Activated T-helper 17 cell treated with anti-CD3 and anti-CD28 coated beads, Interleukin-2, amount 50 U/mL, for 72 hours (primary cell): Measurements from ENCODE around the gene FAM209B. TPM values are rescaled to one million over a fixed set of nuclear protein-coding genes. Genes with fewer than 3 reads are reported as not detected.
"Not testable (repeated sequence)": the region's sequence is repeated elsewhere in the genome, so short reads cannot be mapped to it uniquely, and the experiment has no call there.

Source experiments
- ATAC-seq: fragments of 150-1000 bp; cut with Tn5 transposase; replicated peaks from 2 replicates; pipeline ENCODE4 v1.10.0; 2021; ENCODE audit warnings: mild to moderate bottlenecking, moderate library complexity
- H3K27ac Mint-ChIP-seq: one replicate; pipeline ENCODE4 v1.8.0; 2022; ENCODE audit warnings: mixed read lengths
- H3K27me3 Mint-ChIP-seq: one replicate; pipeline ENCODE4 v1.8.0; 2022; ENCODE audit warnings: mixed read lengths
- H3K36me3 Mint-ChIP-seq: one replicate; pipeline ENCODE4 v1.8.0; 2022; ENCODE audit warnings: low read depth, mild to moderate bottlenecking, mixed read lengths
- H3K4me1 Mint-ChIP-seq: one replicate; pipeline ENCODE4 v1.8.0; 2022; ENCODE audit warnings: mixed read lengths
- H3K4me3 Mint-ChIP-seq: one replicate; pipeline ENCODE4 v1.8.0; 2022; ENCODE audit warnings: mild to moderate bottlenecking, mixed read lengths
- H3K9me3 Mint-ChIP-seq: one replicate; pipeline ENCODE4 v1.8.0; 2022; ENCODE audit warnings: mixed read lengths
- total RNA-seq, 2 donors: library from RNA; stranded (reverse); gene quantifications; one replicate each; pipeline ENCODE4 v1.2.3, GENCODE V29; 2022

FAM209B gene
- total RNA-seq: 1 to 10 TPM in 1 of 2 donors, under 1 TPM in 1; 0.74 to 1.5 TPM

DNA sequence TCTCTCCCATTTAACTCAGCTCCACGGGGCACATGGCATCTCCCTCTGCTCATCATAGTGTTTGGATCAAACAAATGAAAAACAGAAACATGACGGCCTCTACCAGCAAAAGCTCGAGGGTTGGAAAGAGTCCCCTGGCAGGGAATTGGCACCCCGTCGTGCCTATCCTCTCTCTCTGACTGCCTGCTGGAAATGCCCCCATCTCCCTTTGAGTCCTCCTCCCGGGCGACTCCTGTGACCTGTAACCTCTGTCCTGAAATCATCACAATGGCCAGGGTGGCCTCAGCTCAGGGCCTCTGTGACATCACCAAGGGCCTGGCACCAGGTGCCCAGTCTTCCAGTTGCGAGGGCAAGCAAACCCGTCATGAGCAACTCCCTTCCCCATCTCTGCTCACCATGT is at the start of gene FAM209B:
FAM209B (plus strand) TSS at position 301 of the 400 bp plus-strand sequence; CDS start at position 397, 96 bp downstream.
- H3K4me1 Mint-ChIP-seq, H3K27ac Mint-ChIP-seq: not testable (repeated sequence)

GRCh38 chr20:56483970-56484369 is 49.1 kb upstream of the FAM209B start:
- H3K4me1 Mint-ChIP-seq: peaks cover 11% of the 10 kb centered on the region
- peaks cover 100% of the 10 kb centered on the region for H3K36me3 Mint-ChIP-seq
- no peaks in the 10 kb centered on the region for H3K27me3 Mint-ChIP-seq
- no peaks in the 10 kb centered on the region for H3K9me3 Mint-ChIP-seq
- ATAC-seq: no peak
- peak overlapping the region; percentile 67 for H3K27ac Mint-ChIP-seq
- H3K4me3 Mint-ChIP-seq: no peak overlapping the region

More for the DNA sequence above, at the start of gene FAM209B:
- not testable (repeated sequence) for H3K9me3 Mint-ChIP-seq, H3K4me3 Mint-ChIP-seq, H3K27me3 Mint-ChIP-seq, H3K36me3 Mint-ChIP-seq, ATAC-seq

DNA sequence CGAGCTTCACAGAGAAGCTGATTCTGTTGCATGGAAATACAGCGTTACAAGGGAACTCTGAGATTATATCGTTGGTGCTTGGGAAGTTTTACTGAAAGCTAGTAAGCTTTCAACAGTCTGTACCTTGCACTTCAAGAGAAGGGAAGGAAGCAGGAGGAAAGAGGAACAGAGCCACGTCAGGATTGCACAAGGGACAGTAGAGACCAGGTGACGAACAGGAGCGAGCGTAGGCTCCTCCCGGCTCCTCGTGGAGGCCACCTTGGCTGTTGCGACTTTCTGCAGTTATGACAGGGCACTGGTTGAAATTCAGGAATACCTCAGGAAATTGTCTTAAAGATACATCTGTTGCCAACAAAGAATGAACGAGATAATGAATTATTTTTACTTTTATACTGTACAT is 45.8 kb upstream of the FAM209B start:
- Mint-ChIP-seq H3K4me1 (peaks cover 5% of the 10 kb centered on the region), H3K9me3 (no peaks in the 10 kb centered on the region), H3K27me3 (no peaks in the 10 kb centered on the region), H3K36me3 (peaks cover 99% of the 10 kb centered on the region), H3K4me3 (no peak overlapping the region), H3K27ac (no peak overlapping the region)
- no peak for ATAC-seq

DNA sequence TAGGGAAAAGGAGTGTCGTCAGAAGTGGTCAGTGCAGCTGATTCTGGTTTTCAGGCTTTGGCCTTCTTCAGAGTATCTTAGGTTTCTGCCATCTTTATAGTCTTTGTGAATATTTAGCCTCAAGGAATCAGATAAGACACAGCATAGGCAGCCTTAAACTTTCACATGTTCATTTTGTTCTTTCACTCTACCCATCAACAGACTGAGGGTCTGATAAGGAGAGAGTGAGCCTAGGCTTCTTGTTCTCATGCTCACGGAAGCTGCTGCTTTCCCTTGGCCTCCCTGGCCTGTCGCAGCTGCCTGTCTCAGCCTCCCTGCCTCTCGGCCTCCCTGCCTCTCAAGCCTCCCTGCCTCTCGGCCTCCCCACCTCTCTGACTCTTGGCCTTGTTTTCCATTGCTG is 44.5 kb upstream of the FAM209B start:
- no peak for ATAC-seq
- no peaks in the 10 kb centered on the region for H3K9me3 Mint-ChIP-seq

GRCh38 chr20:56501116-56501515 is 31.9 kb upstream of the FAM209B start:
- no peak overlapping the region for H3K4me3 Mint-ChIP-seq
- ATAC-seq: no peak
- H3K4me1 Mint-ChIP-seq: peaks cover 3% of the 10 kb centered on the region
- no peaks in the 10 kb centered on the region for H3K27me3 Mint-ChIP-seq
- peaks cover 34% of the 10 kb centered on the region for H3K36me3 Mint-ChIP-seq
- no peaks in the 10 kb centered on the region for H3K9me3 Mint-ChIP-seq
- no peak overlapping the region for H3K27ac Mint-ChIP-seq

More for the DNA sequence above, 44.5 kb upstream of the FAM209B start:
- Mint-ChIP-seq H3K4me1 (peaks cover 5% of the 10 kb centered on the region), H3K4me3 (no peak overlapping the region), H3K27ac (no peak overlapping the region), H3K36me3 (peaks cover 99% of the 10 kb centered on the region), H3K27me3 (no peaks in the 10 kb centered on the region)

DNA sequence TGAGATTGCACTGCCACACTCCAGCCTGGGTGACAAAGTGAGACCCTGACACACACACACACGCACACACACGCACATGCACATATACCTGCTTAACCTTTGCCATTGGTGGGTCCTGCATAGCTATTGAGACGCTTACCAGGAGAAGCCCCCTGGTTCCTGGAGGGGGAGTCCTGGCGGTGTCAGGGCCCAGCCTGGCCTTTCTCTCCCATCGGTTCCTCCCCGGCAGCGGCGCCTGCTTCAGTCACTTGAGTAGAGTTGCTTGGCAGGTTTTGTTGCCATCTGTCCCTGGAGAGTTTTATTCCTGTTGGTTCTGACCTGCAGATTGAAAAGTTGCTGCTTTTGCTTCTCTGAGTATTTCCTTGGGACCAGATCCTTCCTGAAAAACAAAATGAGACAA is 29.1 kb upstream of the FAM209B start:
- ATAC-seq: no peak
- Mint-ChIP-seq H3K27ac (no peak overlapping the region), H3K9me3 (no peaks in the 10 kb centered on the region), H3K27me3 (no peaks in the 10 kb centered on the region), H3K4me1 (peaks cover 3% of the 10 kb centered on the region), H3K4me3 (no peak overlapping the region), H3K36me3 (peaks cover 32% of the 10 kb centered on the region)

DNA sequence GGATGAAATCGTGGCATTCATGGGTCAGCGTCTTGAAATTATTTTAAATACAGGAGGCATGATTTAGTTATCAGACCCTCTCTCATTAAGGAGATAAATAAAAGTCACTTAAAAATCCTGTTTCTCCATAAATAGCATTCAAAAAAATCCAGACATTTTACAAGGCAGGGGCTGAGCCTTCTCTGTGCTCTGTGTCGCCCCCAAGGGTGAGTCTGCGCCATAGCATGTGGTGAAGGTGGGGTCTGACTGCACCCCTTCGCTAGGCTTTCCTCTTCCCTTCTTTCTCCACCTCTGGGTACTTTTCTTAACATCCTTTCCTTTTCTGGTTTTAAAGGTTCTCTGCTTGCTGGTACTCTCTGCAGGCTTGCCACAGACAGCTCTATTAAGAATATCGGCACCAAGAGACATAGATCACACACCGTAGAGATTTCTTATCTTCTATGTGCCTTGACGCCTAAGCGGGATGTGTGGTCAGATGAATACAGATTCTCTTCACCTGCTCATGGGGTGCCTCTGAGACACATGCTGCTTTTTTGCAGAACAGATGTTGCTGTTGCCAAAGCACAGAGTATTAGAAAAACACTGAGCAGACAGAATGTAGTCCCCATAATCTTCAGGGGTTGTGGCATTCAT is 28.6 kb upstream of the FAM209B start:
- H3K4me3 Mint-ChIP-seq: no peak overlapping the region

GRCh38 chr20:56506103-56506502 is 26.9 kb upstream of the FAM209B start:
- Mint-ChIP-seq H3K4me1 (peaks cover 3% of the 10 kb centered on the region), H3K36me3 (peaks cover 36% of the 10 kb centered on the region), H3K27me3 (no peaks in the 10 kb centered on the region), H3K27ac (no peak overlapping the region), H3K4me3 (no peak overlapping the region), H3K9me3 (no peaks in the 10 kb centered on the region)
- ATAC-seq: no peak

More for the DNA sequence above, 28.6 kb upstream of the FAM209B start:
- Mint-ChIP-seq H3K27me3 (no peaks in the 10 kb centered on the region), H3K27ac (no peak overlapping the region), H3K4me1 (peaks cover 3% of the 10 kb centered on the region), H3K9me3 (no peaks in the 10 kb centered on the region), H3K36me3 (peaks cover 36% of the 10 kb centered on the region)
- ATAC-seq: no peak

DNA sequence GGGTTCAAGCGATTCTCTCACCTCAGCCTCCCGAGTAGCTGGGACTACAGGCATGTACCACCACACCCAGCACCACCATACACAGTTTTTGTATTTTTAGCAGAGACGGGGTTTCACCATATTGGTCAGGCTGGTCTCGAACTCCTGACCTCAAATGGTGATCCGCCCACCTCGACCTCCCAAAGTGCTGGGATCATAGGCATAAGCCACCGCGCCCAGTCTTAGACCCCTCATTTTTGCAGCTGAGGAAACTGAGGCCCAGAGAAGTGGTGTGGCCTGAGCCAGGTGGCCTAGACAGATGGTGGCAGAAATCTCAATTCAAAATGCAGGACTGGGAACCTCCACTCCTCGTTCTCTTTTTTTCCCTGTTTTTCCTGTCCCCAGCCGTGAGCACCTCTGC is 21.1 kb upstream of the FAM209B start:
- Mint-ChIP-seq H3K4me1 (no peaks in the 10 kb centered on the region), H3K27ac (no peak overlapping the region), H3K36me3 (peaks cover 64% of the 10 kb centered on the region), H3K4me3 (no peak overlapping the region), H3K9me3 (no peaks in the 10 kb centered on the region), H3K27me3 (no peaks in the 10 kb centered on the region)
- no peak for ATAC-seq

DNA sequence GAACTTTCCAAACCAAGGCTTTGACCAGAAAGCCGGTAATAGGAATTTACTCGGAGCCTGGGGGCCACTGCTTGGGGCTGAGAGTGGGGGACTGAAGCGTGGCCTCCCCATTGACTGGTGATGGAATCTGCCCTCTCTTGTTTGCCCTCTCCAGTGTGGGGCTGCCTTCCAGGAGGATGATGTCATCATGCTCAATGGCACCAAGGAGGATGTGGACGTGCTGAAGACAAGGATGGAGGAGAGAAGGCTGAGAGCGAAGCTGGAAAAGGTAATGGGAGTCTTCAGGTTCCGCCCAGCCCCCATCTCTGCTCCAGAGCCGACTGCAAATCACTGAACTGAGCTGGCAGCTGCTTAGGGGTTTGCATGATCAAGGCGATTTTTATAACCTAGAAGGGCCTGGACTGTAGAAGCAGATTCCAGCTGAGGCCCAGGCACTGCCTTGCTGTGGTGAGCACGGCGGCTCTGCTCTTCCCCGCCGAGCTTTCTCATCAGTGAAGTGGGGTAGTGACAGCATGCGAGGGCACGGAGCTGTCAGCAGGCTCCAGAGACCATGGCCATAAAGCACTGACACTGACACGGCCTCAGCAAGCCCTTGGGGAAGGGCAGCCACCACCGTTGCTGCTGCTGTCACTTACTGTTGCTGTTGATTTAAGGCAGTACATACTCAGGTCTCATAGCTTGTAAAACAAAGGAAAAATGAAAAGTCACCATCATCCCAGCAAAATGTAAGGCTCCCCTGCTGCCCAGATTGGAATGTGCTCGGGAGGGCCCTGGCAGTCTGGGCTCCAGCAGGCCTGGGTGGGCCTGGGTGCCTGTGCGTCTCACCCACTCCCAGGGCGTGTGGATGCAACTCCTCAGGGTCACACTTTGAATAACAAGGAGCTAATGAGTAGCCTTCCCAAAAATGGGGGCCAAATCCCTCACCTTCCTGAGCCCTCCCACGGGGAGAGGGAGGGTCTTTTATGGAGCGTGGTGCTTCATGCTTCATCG is 19.6 kb upstream of the FAM209B start:
- H3K36me3 Mint-ChIP-seq: peaks cover 72% of the 10 kb centered on the region
- no peaks in the 10 kb centered on the region for H3K4me1 Mint-ChIP-seq
- H3K4me3 Mint-ChIP-seq: no peak overlapping the region
- no peaks in the 10 kb centered on the region for H3K27me3 Mint-ChIP-seq
- ATAC-seq: no peak
- no peaks in the 10 kb centered on the region for H3K9me3 Mint-ChIP-seq
- H3K27ac Mint-ChIP-seq: no peak overlapping the region

DNA sequence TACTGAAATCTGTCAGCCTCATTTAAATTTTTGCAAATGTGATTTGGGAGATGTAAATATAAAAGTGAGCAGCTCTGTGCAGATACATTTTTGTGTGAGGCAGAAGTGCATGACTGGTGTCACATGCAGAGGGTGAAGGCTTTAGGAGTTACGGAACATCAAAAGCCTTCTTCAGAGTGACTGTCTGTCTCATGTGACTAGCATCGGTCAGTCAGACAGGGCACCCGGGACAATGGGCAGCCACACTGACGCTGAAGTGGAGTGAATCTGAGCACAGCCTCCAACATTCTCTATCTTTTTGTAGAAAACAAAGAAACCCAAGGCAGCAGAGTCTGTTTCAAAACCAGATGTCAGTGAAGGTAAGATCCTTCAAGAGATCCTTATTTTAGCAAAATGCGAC is 16.4 kb upstream of the FAM209B start:
- ATAC-seq: no peak
- Mint-ChIP-seq H3K4me3 (no peak overlapping the region), H3K36me3 (peaks cover 97% of the 10 kb centered on the region), H3K27ac (no peak overlapping the region), H3K9me3 (peaks cover 4% of the 10 kb centered on the region), H3K4me1 (no peaks in the 10 kb centered on the region), H3K27me3 (no peaks in the 10 kb centered on the region)

- no peaks in the 10 kb centered on the region for H3K27me3 Mint-ChIP-seq
- ATAC-seq: no peak
- peaks cover 4% of the 10 kb centered on the region for H3K9me3 Mint-ChIP-seq
These were observed 15.8 kb upstream of the FAM209B start for GRCh38 chr20:56517211-56517610.

DNA sequence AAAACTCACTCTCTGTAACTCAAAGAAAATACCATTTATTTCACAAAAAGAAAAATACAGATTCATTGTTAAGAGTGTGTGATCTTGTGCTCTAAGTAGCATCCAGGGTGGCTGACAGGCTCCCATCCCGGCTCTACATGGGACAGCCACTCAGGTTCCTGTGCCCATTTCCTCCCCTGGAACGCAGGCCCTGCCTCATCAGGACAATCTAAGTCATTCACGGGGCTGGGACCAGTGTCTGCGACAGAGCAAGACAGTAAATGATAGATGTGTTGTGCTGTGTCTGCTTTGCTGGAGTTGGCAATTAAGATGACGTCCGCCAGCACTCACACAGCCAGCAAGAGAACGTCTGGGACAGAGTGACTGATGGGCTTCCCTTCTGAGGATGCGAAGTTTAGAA is 15.4 kb upstream of the FAM209B start:
- Mint-ChIP-seq H3K27ac (no peak overlapping the region), H3K4me1 (no peaks in the 10 kb centered on the region), H3K9me3 (peaks cover 4% of the 10 kb centered on the region), H3K27me3 (no peaks in the 10 kb centered on the region), H3K4me3 (no peak overlapping the region), H3K36me3 (peaks cover 95% of the 10 kb centered on the region)
- no peak for ATAC-seq

More at GRCh38 chr20:56517211-56517610, 15.8 kb upstream of the FAM209B start:
- Mint-ChIP-seq H3K4me1 (no peaks in the 10 kb centered on the region), H3K4me3 (no peak overlapping the region), H3K36me3 (peaks cover 99% of the 10 kb centered on the region), H3K27ac (no peak overlapping the region)

GRCh38 chr20:56518126-56518525 is 14.9 kb upstream of the FAM209B start:
- H3K4me3 Mint-ChIP-seq: no peak overlapping the region
- H3K27ac Mint-ChIP-seq: no peak overlapping the region
- peaks cover 4% of the 10 kb centered on the region for H3K9me3 Mint-ChIP-seq
- peaks cover 90% of the 10 kb centered on the region for H3K36me3 Mint-ChIP-seq
- H3K27me3 Mint-ChIP-seq: no peaks in the 10 kb centered on the region
- ATAC-seq: no peak
- peaks cover 3% of the 10 kb centered on the region for H3K4me1 Mint-ChIP-seq
